NCI-H1417 treated with DMSO at 0.1 percent for 48 hours (cell line): ENCODE data around the gene GRIA3.

Experiments used
- DNase-seq: peaks from one replicate; lab custom pipeline; 2025; lab: John Stamatoyannopoulos, UW

GRIA3 gene

GRCh38 chrX:123199338-123199737 lies 15.3 kb downstream of the GRIA3 start:
- DNase-seq, result no peak

DNA sequence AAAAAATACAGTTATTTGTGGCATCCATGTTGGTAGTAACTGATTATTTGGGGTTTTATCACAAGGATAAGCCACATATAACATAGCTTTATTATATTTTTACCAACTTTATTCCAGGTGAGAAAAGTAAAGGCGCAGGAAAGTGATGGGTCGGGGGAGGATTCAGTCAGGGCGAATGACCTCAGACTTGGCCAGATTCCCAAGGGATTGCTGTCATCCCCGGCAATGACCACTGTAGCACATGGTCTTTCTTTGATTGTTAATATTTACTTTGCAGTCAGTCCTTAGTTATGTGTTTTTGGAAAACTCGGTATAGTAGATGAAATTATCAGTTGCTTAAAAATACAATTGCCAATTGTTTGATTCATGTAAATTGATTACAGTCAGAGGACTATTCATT lies 17.6 kb downstream of the GRIA3 start:
- no peak for DNase-seq

- no peak for DNase-seq
Observed at GRCh38 chrX:123202523-123202922, 18.4 kb downstream of the GRIA3 start.

GRCh38 chrX:123203772-123204171 lies 19.7 kb downstream of the GRIA3 start:
- no peak for DNase-seq

DNA sequence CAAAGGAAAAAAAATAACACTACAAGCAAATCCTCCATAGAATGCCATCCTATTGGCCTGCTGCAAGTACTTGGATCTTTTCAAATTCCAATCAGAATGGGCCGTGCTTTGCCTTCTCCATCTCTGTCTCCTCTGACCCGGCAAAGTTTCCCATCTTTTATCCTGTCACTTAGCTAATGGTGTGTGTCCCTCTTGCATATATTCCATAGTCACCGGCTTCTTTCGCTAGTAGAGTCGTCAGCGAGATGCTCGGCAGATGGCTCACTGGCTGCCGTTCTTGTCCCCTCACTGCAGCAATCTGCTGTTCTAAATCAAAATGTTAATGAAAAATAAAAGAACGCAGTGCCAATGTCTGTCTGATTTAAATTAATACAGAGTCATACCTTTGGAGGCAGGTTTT lies 22.1 kb downstream of the GRIA3 start:
- no peak for DNase-seq

GRCh38 chrX:123210252-123210651 lies 26.2 kb downstream of the GRIA3 start:
- no peak for DNase-seq

DNA sequence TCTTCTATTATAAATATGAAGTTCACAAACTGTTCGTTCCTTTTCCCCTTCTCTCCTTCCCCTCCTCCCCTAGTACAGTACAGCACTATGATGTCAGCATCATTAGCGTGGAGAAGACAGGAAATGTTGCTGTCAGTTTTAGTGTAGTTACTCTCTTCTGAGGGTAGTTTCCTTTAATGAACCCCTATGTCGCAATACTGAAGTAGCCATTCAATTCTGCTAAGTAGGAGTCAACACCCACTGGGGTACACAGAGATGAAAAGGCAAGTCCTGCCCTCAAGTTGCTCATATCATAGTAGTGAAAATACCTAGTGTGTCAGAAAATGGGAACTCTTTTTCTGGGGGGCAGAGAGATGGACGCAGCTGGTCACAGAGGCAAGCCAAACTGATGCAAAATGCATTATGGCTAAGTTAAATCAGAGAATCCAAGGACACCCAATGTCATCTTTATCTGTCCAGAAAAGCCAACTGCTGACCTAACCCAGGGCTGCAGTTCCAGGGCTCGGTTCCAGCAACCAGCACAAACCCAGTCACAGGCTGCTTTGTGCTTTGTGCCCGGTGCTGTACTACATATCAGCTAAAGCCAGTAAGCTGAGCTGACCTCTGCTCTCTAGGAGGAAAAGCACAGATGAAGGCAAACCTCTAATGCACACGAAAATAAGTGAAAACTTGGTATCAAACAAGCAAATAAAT lies 31.5 kb downstream of the GRIA3 start:
- no peak for DNase-seq

DNA sequence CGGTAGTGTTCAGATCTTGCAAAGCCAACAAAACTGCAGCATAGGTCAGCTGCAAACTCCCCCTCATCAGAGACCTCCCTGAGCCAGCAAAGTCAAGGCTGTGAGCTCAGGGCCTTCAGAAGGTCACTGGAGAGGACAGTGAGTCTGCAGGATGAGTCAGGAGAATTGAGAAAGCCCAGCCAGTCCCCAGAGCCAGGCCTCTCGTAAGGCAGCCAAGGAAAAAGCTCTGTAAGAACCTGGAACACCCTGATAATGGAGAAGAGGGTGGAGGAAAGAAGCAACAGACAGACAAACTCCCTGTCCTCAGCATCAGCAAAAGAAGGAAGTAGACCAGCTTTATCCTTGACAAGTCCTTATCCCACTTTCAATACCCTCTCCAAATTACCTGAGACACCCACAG lies 33.0 kb downstream of the GRIA3 start:
- no peak for DNase-seq

GRCh38 chrX:123217728-123218127 lies 33.6 kb downstream of the GRIA3 start:
- DNase-seq, result no peak

DNA sequence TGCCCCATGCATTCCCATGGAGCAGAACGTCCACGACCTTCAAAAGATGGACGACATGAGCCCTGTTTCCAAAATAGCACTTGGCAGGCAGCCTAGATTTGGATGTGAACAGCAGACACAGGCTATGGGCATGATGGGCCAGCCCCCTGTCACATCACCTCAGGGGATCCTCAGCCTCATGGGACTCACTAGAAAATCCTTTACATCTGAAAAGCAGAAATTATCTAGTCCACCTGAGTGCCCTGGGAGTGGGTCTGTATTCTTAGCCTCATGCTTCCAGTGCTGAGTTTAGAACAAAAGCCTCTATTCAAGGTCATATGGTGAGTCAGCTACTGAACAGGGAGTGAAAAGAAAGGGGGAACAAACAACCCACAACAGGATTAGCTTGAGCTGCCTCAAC lies 35.8 kb downstream of the GRIA3 start:
- no peak for DNase-seq

- no peak for DNase-seq
Observed at GRCh38 chrX:123222920-123223319, 38.8 kb downstream of the GRIA3 start.

DNA sequence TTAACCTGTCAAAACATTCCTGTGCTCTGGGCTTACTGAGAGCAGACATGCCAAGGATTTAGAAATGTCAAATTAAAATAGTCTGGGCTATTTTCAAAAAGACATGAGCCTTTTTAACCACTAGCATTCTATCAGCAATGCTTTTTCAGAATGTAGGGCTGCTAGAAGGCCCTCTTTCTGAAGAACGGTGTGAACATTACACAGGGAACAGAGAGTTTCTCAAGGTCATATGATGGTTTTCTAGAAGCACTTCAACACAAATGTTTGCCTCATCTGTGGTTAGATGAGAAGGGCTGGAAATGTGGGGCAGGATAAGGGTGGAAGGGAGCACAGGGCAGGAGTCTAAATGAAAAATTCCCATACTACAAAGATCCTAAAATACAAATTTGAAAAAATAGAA lies 39.3 kb downstream of the GRIA3 start:
- no peak for DNase-seq

- no peak for DNase-seq
Observed at GRCh38 chrX:123223859-123224258, 39.8 kb downstream of the GRIA3 start.

DNA sequence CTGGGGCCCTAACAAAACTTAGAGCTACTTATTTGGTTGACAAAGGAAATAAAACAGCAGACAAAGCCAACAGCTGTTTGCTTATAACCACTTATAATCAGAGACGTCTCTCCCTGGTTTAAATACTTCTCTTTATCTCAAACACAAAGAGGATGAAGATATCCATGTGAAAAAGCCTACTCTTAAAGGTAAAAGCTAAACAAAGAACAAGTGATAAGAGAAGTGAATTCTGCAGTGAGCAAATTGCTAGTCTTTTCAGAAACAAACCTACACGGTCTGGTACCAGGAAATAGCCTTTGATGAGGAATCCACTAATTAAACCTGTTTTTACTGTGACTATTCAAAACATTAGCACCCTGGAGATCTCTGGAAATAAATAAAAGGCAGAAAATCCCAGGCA lies 46.7 kb downstream of the GRIA3 start:
- DNase-seq, result no peak

DNA sequence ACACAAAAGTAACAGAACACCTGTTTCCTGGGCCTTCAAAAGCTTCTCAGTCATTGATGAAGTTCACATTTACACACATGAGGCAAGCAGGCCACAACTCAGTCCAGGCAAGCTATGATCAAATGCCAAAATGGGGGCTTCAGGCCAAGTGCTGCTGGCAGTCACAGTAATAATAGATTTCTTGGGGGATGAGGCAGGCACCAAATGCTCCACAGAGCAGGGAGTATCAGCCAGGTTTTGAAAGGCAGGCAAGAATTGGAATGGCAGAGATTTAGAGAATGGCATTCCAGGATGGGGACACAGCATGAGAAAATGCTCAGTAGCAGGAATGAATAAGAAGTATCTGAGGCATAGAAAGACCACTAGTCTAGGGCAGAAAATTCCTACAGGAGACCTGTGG lies 52.8 kb downstream of the GRIA3 start:
- DNase-seq, result no peak

DNA sequence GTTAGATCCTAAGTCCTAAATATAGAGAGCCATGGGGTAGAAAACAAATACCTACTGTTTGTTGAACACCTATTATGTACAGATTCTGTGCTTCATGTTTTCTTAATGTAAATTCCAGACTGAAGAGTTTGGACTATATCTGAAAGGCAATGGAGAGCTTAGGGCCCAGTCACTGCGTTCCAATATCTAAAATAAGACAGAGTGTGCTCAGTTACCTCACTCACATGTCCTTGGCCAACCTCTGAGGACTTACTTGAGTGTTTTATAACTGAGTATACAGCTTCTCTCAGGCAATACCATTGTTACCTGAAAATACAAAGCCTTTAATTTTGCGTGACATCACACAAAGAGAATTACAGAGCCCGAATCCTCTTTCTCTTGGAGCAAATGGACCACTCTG lies 53.2 kb downstream of the GRIA3 start:
- DNase-seq, result no peak

DNA sequence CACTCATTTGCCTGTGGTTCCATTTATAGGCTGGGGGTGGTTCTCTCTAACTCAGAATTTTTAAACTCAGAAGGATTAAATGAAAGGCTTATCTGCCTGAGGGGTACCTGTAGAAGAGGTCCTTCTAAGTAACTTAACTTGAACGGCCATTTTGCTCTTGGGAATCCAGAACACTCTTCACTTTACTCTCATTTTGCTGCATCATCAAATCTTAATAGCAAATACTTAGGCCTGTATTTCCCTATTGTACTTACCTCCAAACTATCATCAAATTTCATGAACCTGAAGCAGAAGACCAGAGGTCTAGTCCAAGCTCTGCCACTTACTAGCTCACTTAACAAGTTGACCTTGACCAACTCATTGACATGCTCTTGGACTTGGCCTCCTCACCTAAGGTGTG lies 70.4 kb downstream of the GRIA3 start:
- no peak for DNase-seq

DNA sequence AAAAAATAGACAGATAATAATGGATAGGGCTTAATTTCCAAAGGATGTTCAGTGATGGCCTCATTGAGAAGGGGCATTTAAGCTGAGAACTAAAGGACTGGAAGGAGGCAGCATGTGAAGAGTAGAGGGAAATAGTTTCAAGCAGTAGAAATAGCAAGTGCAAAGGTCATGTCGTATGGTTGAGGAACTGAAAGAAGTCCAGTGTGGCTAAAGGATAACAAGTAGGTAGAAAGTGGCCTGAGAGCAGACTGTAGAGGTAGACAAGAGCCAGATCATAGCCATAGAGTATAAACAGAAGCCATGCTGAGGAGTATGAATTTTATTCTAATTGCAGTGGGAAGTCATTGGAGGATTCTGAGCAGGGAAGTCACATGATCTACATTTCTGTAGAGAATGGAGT lies 72.3 kb downstream of the GRIA3 start:
- no peak for DNase-seq

DNA sequence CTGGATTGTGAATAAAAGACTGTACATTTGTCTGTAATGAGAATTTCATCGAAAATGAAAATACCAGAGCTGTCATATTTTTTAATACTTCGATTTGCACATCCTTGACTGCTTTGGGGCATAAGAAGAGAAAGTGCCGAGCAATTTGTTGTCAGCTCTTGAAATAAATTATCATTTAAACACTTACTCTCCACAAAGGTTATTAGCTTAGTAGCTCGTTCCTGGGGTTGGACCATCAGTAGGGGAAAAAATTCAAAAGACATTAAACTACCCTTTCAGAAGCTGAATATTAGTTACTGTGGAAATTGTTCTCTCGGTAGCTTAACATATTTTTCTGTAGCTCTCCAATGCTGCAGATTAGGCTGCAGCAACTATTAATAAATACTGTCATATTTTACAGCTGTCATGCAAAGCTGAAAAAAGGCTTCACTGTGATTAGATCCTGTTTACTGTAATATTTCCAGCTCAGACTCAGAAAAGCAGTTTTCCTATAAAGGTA lies 76.9 kb downstream of the GRIA3 start:
- DNase-seq, result no peak

- DNase-seq, result no peak
Observed at GRCh38 chrX:123263270-123263669, 79.2 kb downstream of the GRIA3 start.

DNA sequence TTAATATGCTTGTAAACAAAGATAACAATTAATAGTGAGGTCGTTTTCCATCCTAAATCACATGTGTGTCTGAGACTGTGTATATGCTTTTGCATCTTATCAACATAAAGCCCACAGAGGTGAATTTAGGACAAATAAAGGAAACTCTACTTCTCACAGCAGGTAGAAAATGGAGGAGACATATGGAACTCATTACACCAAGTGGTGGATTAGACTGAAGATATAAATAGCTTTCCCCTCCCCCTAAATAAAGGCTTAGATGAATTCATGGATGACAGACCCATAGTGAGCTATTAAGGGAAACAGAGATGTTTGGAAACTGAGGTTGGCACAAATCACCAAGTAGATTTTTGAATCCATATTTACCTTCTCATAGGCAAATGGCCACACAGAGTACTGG lies 79.7 kb downstream of the GRIA3 start:
- peak; percentile 20 for DNase-seq

GRCh38 chrX:123267220-123267619 lies 83.1 kb downstream of the GRIA3 start:
- DNase-seq, result no peak

GRCh38 chrX:123271902-123272301 lies 87.8 kb downstream of the GRIA3 start:
- DNase-seq, result no peak

GRCh38 chrX:123272630-123273029 lies 88.6 kb downstream of the GRIA3 start:
- no peak for DNase-seq
